ENCODE data around the gene PLSCR2. TPM values are rescaled to one million over a fixed set of nuclear protein-coding genes. Genes with fewer than 3 reads are reported as not detected.

PLSCR2 gene
- total and polyA plus RNA-seq, 9 of the 15 experiments (the other 6 are each of a cell fraction or from before 2014, with no cell fraction given) = 0.07 to 0.49 (median 0.25) TPM; not detected in 4

- TF ChIP-seq, protein P1, sequence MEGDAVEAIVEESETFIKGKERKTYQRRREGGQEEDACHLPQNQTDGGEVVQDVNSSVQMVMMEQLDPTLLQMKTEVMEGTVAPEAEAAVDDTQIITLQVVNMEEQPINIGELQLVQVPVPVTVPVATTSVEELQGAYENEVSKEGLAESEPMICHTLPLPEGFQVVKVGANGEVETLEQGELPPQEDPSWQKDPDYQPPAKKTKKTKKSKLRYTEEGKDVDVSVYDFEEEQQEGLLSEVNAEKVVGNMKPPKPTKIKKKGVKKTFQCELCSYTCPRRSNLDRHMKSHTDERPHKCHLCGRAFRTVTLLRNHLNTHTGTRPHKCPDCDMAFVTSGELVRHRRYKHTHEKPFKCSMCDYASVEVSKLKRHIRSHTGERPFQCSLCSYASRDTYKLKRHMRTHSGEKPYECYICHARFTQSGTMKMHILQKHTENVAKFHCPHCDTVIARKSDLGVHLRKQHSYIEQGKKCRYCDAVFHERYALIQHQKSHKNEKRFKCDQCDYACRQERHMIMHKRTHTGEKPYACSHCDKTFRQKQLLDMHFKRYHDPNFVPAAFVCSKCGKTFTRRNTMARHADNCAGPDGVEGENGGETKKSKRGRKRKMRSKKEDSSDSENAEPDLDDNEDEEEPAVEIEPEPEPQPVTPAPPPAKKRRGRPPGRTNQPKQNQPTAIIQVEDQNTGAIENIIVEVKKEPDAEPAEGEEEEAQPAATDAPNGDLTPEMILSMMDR (IDR thresholded peaks at IDR 0.05 in 2 of 3, conservative IDR thresholded peaks at IDR 0.05 in 1 of 3; ENCODE audit: insufficient read depth in 2 of 3, low read depth in 1 of 3, low read length in 3 of 3) = no peak
- TF ChIP-seq ELF4 (CRISPR knock-in tag; IDR thresholded peaks at IDR 0.05) (0 out of 2 replicates have a peak, but pooled peaks have one; percentile 13), ZBED1 (IDR thresholded peaks at IDR 0.05) (no peak), E2F4 (CRISPR knock-in tag; IDR thresholded peaks at IDR 0.05; ENCODE audit: low read depth) (no peak), ZNF696 (CRISPR knock-in tag; conservative IDR thresholded peaks at IDR 0.05) (no peak), TEAD1 (CRISPR knock-in tag; IDR thresholded peaks at IDR 0.05) (0 out of 4 replicates have a peak, but pooled peaks of 1 of the 2 experiments have one; percentile 31), RB1 (IDR thresholded peaks at IDR 0.05; ENCODE audit: low read depth) (no peak), NEUROD1 (IDR thresholded peaks at IDR 0.05; ENCODE audit: borderline replicate concordance, low read depth, low read length, partially characterized antibody) (no peak), ZNF589 (CRISPR knock-in tag; IDR thresholded peaks at IDR 0.05; ENCODE audit: low read depth) (peak; percentile 84), DNMT1 (IDR thresholded peaks at IDR 0.05) (no peak), CHD2 (IDR thresholded peaks at IDR 0.05; ENCODE audit: low read depth, low read length) (peak; percentile 27; the same call in 1 of the 2 replicates), ZNF347 (CRISPR knock-in tag; IDR thresholded peaks at IDR 0.05; ENCODE audit: low read depth) (no peak), SMARCE1 (IDR thresholded peaks at IDR 0.05) (peak; percentile 92), CHD1 (IDR thresholded peaks at IDR 0.05; ENCODE audit: low read length) (no peak), FOXO4 (CRISPR knock-in tag; IDR thresholded peaks at IDR 0.05) (no peak)
- TF ChIP-seq, protein P2, sequence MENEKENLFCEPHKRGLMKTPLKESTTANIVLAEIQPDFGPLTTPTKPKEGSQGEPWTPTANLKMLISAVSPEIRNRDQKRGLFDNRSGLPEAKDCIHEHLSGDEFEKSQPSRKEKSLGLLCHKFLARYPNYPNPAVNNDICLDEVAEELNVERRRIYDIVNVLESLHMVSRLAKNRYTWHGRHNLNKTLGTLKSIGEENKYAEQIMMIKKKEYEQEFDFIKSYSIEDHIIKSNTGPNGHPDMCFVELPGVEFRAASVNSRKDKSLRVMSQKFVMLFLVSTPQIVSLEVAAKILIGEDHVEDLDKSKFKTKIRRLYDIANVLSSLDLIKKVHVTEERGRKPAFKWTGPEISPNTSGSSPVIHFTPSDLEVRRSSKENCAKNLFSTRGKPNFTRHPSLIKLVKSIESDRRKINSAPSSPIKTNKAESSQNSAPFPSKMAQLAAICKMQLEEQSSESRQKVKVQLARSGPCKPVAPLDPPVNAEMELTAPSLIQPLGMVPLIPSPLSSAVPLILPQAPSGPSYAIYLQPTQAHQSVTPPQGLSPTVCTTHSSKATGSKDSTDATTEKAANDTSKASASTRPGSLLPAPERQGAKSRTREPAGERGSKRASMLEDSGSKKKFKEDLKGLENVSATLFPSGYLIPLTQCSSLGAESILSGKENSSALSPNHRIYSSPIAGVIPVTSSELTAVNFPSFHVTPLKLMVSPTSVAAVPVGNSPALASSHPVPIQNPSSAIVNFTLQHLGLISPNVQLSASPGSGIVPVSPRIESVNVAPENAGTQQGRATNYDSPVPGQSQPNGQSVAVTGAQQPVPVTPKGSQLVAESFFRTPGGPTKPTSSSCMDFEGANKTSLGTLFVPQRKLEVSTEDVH (IDR thresholded peaks at IDR 0.05; ENCODE audit: low read depth, partially characterized antibody) = no peak
- TF ChIP-seq, protein P3, sequence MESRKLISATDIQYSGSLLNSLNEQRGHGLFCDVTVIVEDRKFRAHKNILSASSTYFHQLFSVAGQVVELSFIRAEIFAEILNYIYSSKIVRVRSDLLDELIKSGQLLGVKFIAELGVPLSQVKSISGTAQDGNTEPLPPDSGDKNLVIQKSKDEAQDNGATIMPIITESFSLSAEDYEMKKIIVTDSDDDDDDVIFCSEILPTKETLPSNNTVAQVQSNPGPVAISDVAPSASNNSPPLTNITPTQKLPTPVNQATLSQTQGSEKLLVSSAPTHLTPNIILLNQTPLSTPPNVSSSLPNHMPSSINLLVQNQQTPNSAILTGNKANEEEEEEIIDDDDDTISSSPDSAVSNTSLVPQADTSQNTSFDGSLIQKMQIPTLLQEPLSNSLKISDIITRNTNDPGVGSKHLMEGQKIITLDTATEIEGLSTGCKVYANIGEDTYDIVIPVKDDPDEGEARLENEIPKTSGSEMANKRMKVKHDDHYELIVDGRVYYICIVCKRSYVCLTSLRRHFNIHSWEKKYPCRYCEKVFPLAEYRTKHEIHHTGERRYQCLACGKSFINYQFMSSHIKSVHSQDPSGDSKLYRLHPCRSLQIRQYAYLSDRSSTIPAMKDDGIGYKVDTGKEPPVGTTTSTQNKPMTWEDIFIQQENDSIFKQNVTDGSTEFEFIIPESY (CRISPR knock-in tag; IDR thresholded peaks at IDR 0.05) = no peak
These were observed 27.4 kb upstream of the PLSCR2 start (continued) for GRCh38 chr3:146496726-146497125.
